GM18507 (cell line): ENCODE data around the gene ASB11.

Experiments
- DNase-seq: peaks from one replicate; pipeline ENCODE4 v3.0.0; 2011; ENCODE audit warnings: low read depth; ENCODE audit not compliant: insufficient read length; ENCODE audit errors: extremely low spot score
- FAIRE-seq: peaks from 2 replicates; lab custom pipeline; 2011; peaks lifted over from hg19 to GRCh38; lab: Jason Lieb, UNC

Gene ASB11

GRCh38 chrX:15315509-15315908 lies at the start of gene ASB11:
Gene ASB11 (minus strand): TSS chrX:15315640. CDS start chrX:15315605, 35 bp downstream.
- DNase-seq, result no peak
- FAIRE-seq, result no peak

DNA sequence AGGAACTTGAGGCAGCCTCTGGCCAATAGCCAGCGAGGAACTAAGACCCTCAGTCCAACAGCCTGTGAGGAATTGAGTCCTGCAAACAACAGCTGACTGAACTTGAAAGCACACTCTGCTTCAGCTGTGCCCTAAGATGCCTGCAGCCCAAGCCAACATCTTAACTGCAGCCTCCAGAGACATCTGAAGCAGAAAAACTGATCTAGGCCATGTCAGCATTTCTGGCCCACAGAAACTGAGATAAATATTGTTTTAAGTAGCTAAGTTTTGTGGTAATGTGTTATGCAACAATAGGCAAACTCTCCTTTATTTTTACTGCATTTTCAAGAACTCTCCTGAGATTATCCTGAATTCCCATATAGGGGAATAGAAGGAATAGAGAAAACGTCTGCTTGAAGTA lies 44.3 kb upstream of the ASB11 start:
- no peak for FAIRE-seq
- no peak for DNase-seq

GRCh38 chrX:15358533-15358932 lies 43.1 kb upstream of the ASB11 start:
- FAIRE-seq (no peak), DNase-seq (no peak)

DNA sequence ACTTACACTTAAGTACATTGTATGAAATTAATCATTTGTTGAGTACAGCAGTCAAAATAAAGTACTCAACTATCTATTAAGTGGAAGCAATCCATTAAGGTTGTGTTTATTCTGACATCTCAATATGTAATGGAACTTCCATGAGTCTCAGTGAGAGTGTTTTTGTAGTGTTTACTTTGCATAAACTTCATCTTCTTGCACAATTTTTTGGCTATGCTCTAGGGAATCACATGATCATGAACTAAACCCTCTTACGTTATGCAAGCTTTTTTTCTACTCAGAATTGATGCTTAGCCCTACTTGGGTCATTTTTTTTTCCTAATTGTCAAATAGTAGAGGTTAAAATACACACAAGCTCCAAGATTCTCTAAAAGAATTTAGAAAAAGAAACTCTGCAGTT lies 41.0 kb upstream of the ASB11 start:
- FAIRE-seq, result no peak

DNA sequence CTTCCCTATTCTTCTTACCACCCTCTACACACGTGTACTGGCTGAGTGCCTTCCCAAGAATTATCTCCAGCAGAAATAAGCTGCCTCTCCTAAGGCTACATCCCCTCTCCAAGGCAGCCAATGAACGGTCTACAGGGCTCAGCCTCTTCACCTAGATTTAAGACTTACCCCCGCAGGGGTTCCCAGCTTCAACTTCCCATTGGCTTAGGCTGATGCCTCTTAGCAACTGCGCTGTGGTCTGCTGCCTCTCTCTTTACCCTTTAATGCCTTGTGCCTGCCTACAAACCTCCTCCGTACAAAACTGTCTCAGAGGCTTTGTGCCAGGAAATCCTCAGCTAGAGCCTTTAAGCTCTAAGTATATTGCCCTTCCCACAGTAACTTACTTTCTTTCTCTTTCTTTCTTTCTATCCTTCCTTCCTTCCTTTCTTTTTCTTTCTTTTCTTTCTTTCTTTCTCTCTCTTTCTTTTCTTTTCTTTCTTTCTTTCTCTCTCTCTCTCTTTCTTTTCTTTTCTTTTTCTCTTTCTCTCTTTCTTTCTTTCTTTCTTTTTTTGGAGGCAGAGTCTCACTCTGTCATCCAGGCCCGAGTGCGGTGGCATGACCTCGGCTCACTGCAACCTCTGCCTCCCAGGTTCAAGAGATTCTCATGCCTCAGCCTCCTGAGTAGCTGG lies 35.0 kb upstream of the ASB11 start:
- DNase-seq (no peak), FAIRE-seq (peak; percentile 5)

More for the DNA sequence above, 41.0 kb upstream of the ASB11 start:
- no peak for DNase-seq

GRCh38 chrX:15349046-15349445 lies 33.6 kb upstream of the ASB11 start:
- DNase-seq (no peak), FAIRE-seq (peak; percentile 84)

GRCh38 chrX:15345976-15346375 lies 30.5 kb upstream of the ASB11 start:
- no peak for DNase-seq
- FAIRE-seq, result no peak

DNA sequence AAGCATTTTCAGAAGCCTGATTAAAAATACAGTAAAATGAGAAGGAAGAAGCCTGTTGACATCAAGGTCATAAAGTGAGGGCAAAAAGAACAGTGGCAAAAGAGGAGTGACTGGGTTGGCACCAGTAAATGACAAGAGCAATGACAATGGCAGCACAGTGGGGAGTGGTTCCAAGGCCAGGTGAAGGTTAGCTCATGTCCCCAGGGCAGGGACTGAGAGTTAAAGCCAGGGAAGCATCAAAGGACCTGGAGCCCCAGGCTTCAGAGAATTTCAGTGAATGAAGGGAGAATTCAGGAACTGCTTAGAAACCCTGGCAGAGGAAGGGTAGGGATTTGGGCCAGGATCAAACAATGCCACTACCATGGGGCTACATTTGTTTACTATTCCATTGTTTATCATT lies 28.7 kb upstream of the ASB11 start:
- DNase-seq (no peak), FAIRE-seq (no peak)

- DNase-seq (no peak), FAIRE-seq (no peak)
Measured at GRCh38 chrX:15343075-15343476, 27.6 kb upstream of the ASB11 start.

DNA sequence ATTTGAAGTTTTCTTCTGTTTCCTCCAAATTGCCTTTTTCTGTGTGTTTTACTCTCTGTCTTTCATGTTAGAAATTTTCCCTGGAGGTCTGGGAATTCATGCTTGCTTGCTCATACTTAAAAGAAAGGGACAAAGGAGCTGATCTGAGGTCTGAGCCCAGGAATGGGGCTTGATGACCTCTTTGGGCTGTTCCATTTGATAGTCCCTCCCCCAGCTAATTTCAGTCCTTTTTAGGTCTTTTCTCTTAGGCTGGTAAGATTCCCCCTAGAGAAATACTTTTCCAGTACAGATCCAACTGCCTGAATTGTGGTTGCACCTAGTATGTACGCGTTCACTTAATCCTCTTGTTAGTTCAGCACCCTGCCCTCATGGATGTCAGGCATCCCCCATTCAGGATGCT lies 25.4 kb upstream of the ASB11 start:
- no peak for DNase-seq
- FAIRE-seq, result no peak

DNA sequence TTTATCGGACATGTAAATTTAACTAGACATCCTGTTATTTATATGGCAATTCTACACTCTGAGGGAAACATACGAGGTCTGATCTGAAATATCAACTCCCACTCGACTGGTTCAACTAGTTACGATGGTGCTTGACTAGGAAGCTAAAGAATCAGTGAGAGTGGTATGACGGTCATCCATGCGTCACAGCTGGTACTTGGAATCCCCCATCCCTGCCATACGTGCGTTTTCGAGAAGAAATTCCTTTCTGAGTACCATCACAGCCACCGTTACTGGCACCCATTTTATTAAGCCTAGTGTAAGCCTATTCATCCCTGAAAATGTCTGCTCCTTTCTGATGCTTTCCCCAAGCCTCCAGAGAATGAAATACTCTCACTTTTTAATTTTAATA lies 20.6 kb upstream of the ASB11 start:
- FAIRE-seq (no peak), DNase-seq (no peak)

DNA sequence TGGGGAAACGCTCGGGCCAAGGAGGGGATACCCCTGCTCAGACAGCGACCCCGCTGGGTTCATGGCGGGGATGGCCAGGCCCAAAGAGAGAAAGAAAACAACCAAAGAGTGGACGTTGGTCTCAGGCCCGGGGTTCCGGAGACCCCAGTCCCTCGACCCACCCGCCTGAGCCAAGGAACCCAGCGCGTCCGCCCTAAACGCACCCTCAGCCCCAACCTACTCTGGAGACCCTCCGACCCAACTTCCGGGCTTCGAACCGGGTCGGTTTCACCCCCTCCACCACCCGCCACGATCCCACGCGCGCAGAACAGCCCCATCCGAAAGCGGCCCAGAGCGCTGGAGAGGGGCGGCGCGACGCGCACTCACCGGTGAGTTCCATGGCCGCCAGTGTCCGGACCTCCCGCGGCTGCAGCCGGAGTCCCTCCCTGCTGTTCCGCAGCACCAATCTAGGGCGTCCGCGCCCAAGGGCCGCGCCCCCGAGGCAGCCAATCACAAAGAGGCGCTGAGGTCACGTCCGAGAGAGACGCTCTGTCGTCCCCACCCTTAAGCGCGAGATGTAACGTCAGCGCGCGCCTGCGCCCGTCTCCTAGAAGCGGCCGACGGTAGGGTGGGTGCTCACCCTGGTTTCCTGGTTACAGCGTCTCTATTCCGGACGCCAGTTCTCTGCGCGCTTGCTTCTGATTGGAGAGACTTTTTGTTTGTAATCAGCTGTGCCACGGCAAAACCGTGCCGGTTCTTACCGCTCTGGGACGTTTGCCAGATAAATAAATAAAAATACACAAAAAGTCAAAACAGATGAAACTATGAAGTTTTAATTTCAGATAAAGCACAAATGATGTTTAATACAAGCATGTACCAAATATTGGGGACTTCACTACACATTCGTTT lies 19.9 kb upstream of the ASB11 start, which contains the start of gene PIGA:
TSS of gene PIGA (minus strand) at position 389 of the 888 bp plus-strand sequence. CDS start 3,593 bp downstream, outside the sequence.
- FAIRE-seq (peak; percentile 100), DNase-seq (peak; percentile 69)

DNA sequence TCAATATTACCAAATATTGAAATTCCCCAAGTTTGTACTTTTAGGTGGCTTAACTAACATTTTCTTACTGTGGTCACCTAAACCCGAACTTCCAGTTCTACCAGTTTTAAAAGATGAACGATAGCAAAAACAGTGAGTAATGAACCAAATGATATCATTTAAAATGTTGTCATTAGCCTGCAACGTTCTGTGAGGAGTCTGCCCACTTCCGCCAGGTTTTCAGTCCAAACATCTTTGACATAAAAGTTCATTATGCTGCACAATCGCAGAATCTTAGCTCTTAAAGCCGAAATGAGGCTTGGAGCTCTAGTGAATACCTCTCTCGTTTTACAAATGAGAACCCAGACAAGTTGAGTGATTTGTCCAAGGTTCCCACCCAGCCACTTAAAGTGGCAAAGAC lies 19.1 kb upstream of the ASB11 start:
- DNase-seq (no peak), FAIRE-seq (peak; percentile 48)

DNA sequence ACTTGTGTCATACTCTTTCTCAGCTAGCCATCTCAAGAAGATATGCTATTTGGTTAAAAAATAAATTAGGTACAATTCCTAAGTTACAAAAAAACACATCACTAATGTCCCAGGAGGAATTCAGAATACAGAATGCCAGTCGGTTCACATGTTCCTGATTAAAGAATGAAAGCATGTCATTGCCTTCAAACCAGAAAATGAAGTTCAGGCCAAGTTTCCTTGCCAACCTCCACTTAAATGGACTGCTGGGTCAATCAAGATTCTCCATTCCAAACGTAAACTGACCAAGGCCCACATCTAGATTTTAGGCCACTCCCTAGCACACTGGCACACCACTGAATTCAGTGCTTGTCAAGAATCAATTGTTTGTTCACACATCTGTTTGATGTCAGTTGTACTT lies 13.4 kb upstream of the ASB11 start:
- no peak for FAIRE-seq
- no peak for DNase-seq

DNA sequence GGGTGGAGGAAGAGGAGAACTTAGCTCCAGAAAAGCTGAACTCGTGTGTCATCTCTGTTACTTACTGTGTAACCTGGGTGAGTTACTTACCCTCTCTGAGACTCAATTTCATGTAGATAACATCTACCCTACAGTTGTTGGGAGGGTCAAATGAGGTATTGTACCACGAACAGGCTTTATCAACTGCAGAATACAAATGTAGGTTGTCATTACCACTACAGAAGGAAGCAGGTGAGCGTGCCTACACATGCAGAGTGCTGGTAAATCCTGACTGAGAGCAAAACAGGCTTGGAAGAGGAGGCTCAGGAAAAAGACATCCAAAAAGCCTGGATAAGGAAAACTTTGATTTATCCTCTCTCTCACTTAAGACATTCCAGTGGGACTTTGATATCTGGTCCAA lies 12.7 kb upstream of the ASB11 start:
- DNase-seq, result no peak
- FAIRE-seq, result no peak

DNA sequence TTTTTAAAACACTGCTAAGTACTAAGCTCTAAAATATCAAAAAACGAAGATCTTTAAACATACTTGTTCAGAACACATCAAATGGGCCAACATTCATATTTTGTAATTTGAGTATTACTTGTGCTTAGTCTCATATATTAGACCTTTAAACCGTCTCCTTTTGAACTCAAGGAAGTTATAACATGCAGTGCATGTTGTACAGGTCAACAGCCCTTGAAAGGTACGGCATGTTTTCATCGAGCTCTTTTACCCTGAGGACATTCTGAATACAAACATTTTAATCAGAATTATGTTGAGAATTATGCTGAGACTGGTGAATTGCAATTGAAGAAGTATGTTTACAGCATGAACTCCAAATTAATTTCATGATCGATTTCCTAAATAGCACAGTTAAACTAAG lies 7.0 kb upstream of the ASB11 start:
- DNase-seq (no peak), FAIRE-seq (no peak)

DNA sequence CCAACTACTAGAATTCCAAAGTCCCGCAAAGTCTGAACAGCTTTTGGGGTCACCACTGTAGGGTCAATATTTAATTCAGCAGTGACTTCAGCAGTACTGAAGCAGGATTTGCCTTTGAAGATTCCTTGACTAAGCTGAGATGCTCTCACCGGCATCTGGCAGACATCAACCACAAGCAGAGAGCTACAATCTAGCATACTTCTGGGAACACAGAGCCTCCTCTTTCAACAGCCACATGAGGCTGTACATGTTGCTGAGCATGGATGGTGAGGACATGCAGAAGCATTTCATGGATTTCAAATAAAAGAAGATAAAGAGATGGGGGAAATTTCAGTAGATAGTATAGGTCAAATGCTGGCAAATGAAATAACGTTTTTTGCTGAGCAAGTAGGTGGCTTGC lies 6.6 kb upstream of the ASB11 start:
- DNase-seq, result no peak
- no peak for FAIRE-seq

GRCh38 chrX:15321447-15321846 lies 6.0 kb upstream of the ASB11 start:
- DNase-seq, result no peak
- FAIRE-seq, result peak; percentile 44

DNA sequence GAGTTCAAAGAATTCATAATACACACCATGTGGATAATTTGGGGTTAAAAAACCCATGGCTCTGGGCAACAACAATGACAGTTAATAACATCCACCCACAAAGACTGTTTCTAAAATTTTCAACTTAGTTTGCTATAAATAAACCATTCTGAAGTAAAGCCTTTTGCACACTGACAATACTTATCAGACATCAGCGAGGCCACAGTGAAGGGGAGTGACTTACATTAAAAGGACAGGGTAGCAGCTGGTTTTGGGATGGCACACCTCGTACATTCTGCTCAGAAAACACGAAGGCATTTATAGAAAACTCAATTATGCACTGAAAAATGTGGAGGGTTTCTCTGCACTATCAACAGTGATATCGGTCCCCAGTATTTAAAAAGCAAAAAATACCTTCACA lies 4.9 kb upstream of the ASB11 start:
- no peak for DNase-seq
- FAIRE-seq, result no peak

GRCh38 chrX:15319075-15319474 lies 3.6 kb upstream of the ASB11 start:
- DNase-seq, result no peak
- no peak for FAIRE-seq

DNA sequence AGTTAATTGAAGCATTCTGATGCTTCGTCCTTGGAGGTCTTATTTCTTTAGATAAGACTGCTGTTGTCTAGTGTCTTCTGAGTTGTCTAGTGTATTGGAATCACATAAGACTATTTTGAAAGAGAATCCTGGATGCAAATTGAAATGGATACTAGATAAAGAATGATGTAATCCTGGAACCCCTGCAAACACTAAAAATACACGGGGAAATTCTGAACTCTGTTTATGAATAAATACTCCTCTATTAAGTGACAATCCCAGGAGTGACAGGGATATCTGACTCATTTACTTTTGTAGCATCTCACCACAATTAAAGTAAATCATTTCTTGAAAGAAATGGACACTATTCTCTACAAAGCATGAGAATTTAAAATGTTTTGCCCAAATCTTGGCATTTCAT lies 968 bp downstream of the ASB11 start:
- FAIRE-seq (no peak), DNase-seq (no peak)
